HG02938 (cell line): Measurements from ENCODE around the gene METTL16.
"Not testable (repeated sequence)": the region's sequence is repeated elsewhere in the genome, so short reads cannot be mapped to it uniquely, and the experiment has no call there.

ENCODE experiments used
- ATAC-seq: cut with Tn5 transposase; IDR thresholded peaks from one replicate; pipeline ENCODE4 v1.9.1; 2021; ENCODE audit warnings: mild to moderate bottlenecking, moderate library complexity; ENCODE audit not compliant: unreplicated experiment

Gene METTL16

DNA sequence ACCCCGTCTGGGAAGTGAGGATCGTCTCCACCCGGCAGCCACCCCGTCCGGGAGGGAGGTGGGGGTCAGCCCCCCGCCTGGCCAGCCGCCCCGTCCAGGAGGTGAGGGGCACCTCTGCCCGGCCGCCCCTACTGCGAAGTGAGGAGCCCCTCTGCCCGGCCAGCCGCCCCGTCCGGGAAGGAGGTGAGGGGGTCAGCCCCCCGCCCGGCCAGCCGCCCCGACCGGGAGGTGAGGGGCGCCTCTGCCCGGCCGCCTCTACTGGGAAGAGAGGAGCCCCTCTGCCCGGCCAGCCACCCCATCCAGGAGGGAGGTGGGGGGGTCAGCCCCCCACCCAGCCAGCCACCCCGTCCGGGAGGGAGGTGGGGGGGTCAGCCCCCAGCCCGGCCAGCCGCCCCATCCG, 4.7 kb downstream of the METTL16 start:
- ATAC-seq, result not testable (repeated sequence)

DNA sequence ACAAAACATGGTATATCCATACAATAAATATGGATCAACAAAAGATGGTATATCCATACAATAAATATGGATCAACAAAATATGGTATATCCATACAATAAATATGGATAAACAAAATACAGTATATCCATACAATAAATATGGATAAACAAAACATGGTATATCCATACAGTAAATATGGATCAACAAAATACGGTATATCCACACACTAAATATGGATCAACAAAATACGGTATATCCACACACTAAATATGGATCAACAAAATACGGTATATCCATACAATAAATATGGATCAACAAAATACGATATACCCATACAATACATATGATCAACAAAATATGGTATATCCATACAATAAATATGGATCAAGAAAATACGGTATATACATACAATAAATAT, 8.1 kb downstream of the METTL16 start:
- no peak for ATAC-seq

DNA sequence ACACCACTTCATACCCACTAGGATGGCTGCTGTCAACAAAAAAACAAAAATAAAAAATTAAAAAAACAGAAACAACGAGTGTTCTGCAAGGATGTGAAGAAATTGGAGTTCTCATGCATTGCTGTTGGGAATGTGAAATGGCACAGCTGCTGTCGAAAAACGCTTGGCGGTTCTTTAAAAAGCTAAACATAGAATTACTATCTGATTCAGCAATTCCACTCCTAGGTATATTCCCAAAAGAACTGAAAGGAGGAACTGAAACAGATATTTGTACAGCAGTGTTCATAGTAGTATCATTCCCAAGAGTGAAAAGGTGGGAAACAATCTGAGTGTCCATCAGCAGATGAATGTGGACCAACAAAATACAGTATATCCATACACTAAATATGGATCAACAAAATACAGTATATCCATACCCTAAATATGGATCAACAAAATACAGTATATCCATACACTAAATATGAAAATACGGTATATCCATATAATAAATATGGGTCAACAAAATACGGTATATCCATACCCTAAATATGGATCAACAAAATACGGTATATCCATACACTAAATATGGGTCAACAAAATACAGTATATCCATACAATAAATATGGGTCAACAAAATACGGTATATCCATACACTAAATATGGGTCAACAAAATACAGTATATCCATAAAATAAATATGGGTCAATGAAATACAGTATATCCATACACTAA, 8.7 kb downstream of the METTL16 start:
- ATAC-seq, result no peak

DNA sequence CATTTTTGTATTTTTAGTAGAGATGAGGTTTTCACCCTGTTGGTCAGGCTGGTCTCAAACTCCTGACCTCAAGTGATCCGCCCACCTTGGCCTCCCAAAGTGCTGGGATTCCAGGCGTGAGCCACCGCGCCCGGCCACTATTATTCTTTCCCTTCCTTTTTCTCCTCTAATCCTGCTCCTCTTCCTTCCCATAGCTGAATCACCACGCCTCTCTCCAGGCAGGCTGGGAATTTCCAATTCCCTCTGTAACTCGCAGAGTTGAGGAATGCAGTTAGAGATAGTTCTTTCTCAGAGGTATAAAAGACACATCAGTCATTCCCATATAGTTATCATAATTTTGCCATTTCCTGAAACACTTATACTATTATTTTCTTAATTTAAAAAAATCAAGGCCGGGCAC, 11.2 kb downstream of the METTL16 start:
- ATAC-seq, result no peak

DNA sequence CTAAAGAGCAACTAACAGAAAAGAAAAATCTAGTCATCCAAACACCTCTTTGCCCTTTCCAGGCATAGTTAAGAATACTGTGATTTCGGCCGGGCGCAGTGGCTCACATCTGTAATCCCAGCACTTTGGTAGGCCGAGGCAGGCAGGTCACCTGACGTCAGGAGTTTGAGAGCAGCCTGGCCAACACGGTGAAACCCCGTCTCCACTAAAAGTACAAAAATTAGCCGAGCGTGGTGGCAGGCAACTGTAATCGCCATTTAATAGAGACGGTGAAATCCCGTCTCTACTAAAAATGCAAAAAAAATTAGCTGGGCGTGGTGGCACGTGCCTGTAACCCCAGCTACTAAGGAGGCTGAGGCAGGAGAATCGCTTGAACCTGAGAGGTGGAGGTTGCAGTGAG, 22.4 kb downstream of the METTL16 start:
- not testable (repeated sequence) for ATAC-seq

DNA sequence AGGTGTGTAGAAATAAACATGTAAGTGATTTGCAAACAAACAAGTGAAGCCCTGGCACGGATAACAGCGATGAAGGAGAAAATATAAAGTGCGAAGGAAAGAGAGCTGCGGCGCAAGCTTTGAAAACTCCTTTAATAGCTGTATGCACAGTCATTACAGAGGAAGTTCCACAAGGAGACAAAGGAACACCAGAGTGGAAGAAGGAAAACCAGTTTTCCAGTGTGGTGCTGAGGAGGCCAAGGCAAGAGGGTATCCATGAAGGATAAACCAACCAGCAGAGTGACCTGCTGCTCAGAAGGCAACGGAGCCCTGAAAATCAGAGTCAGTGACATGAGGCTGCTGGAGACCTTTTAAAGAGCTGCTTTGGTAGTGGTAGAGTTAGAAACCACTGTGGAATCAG, 24.4 kb downstream of the METTL16 start:
- ATAC-seq, result no peak

DNA sequence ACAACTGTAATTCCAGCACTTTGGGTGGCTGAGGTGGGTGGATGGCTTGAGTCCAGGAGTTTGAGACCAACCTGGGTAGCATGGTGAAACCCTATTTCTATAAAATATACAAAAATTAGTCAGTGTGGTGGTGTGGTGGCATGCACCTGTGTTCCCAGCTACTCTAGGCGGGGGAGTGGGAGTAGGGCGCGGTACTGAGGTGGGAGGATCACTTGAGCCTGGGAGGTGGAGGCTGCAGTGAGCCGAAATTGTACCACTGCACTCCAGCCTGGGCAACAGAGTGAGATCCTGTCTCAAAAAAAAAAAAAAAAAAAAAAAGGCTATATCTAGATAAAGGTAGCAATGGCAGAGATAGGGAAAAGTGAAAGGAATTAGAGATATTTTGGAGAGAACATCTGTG, 25.0 kb downstream of the METTL16 start:
- ATAC-seq, result not testable (repeated sequence)

DNA sequence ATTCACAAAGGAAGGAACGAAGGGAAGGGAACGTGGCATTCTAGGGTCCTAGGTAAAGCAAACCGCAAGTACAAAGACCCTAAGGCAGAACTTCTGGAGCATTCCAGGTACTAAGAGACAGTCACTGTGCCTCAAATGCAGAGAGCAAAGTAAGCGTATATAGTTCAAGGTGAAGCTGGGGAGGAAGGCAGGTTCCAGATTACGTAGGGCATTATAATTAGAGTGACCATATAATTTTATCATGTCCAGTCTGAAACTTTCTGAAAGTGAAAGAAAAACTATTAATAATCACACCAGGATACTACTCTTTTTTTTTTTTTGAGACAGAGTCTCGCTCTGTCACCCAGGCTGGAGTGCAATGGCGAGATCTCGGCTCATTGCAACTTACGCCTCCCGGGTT, 25.7 kb downstream of the METTL16 start:
- no peak for ATAC-seq

DNA sequence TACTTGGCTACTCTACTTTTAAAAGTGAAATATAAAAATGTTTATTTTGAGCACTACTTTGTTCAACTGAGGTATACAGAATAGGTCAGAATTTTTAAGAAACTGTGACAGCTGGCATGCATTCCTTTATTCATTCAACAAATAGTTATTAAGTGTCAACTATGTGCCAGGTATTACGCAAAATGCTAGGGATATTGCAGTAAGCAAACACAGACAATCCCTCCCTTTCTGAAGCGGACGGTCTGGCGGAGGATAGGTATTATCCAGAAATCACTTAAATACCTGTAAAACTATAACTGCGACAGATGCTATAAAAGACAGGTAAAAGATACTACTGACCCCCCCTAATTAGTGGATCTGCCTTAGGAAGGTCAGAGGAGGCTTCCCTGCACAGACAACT, 26.1 kb downstream of the METTL16 start:
- no peak for ATAC-seq

DNA sequence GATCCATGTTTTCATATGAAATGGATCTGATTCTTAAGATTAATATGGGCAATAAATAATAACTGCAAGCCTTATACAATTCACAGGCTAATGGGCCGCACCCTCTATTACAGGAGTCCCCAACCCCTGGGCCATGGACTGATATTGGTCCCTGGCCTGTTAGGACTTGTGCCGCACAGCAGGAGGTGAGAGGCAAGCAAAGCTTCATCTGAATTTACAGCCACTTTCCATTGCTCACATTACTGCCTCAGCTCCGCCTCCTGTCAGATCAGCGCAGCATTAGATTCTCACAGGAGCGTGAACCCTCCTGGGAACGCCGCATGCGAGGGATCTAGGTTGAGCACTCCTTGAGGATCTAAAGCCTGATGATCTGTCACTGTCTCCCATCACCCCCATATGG, 26.8 kb downstream of the METTL16 start:
- ATAC-seq, result no peak

DNA sequence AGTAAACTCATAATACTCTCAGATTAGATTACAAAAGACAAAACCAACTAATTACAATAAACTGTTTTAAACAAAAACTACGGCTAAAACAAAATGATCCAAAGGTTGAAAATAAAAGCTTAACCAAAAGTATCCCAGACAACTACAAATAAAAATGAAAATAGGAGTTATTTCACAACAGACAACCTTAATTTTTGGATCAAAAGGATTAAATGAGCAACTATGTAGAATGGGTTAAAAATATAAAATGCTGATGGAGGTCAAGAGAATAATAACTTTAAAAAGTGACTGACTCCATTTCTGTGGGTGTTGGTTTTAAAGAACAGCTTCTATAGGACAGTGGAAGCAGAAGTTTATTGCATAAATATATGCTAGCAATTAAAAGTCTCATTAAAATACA, 28.6 kb downstream of the METTL16 start:
- no peak for ATAC-seq

DNA sequence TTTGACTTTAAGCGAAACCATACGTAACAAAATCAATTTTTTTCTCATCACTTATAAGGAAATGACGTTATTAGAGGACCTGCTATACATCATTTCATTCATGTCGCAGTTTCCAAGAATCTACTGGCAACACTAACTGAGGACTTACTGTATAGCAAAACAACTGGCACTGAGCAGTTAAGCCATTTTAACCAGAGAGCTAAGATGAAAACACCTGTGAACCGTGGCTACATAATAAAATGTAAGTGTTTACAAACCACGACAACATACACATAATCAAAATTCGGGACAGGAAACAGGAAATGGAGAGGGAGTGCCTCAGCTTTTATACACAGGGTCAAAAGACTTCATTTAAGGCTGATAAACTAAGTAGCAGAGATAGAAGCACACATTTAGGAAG, 29.5 kb downstream of the METTL16 start:
- ATAC-seq, result no peak

DNA sequence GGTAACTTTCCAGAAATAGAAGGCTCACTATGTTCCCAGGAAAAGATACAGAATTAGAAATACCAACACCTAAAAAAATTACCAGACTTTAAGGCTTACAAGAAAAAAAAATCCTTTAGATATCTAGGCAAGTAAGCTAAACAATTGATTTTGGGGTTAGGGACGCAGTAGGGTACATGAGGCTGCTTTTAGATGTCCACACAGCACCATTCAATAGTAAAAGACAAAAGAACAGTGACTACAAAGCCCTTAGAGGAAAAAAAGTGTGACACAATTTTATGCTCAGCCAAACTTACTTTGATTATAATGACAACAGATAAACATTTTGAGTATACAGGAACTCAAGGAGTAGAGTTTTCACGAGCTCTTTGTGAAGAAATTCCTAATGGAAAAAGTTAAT, 29.9 kb downstream of the METTL16 start:
- ATAC-seq, result no peak

DNA sequence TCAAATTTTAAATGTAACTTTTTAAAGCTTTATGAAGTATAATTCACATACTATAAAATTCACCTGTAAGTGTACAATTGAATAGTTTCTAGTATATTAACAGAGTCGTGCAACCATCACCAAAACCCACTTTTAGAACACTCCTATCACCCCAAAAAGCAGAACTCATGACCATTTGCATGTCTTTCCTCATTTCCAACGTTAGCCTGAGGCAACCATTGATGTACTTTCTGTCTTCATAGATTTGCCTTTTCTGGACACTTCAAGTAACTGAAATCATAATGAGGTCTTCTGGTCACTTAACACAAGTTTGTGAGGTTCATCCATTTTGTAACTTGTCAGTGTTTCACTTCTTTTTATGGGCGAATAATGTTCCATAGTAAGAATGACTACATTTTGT, 33.2 kb downstream of the METTL16 start:
- no peak for ATAC-seq

DNA sequence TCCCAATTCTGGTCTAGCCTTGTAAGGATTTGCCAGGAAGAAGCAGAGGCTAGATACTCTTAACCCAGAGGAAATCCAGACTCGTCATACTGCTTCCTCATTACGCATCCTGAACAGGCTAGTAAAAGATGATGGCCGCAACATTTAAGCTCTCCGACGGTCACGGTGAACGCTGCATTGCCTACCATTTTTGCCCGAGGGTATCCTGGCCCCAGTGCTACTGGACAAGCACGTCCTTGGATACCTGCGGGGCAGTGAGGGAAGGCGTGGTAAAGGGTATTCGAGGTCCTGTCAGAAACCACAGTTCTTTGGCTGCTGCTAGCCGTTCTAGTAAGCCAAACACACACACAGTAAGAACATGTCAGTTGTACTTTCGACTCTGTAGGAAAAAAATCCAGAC, 36.6 kb downstream of the METTL16 start:
- ATAC-seq, result no peak

DNA sequence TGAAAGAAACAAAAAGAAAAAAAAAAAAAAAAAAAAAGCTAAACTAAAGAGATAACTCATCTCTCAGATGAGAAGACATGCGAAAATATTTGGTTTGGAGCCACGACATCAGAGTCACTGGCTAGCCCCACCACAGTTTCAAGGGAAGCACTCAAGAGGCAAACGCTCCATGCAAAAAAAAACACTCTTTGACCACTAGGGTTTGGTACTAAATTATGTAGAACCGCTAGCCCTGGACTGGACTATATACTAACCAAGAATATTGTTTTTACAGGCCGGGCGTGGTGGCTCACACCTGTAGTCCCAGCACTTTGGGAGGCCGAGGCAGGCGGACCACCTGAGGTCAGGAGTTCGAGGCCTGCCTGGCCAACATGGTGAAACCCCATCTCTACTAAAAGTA, 37.3 kb downstream of the METTL16 start:
- no peak for ATAC-seq

DNA sequence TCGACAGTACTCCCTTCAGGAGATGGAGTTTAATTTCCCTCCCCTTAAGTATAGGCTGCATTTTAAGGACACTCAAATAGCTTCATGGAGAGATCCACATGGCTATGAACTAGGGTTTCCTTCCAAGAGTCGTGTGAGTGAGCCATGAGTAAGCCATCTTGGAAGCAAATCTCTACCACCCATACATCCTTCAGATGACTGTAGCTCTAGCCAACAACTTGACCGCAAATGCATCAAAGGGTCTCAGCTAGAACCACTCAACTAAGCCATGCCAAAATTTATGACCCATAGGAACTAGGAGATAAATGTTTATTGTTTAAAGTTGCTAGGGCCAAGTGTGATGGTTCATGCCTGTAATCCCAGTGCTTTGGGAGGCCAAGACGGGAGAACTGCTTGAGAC, 43.4 kb downstream of the METTL16 start:
- ATAC-seq, result no peak

DNA sequence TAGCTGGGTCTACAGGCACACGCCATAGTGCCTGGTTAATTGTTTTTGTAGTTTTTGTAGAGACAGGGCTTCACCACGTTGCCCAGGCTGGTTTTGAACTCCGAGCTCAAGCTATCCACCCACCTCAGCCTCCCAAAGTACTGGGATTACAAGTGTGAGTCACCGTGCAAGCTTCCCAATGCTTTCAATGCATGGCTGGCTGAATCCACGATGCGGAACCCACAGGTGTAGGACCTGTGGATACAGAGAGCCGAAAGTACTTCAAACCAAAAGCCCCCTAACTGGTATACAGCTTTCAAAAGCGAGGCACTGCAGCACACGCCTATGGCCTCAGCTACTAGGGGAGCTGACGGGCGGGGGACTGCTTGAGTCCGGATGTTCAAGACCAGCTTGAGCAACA, 44.8 kb downstream of the METTL16 start:
- ATAC-seq, result no peak

DNA sequence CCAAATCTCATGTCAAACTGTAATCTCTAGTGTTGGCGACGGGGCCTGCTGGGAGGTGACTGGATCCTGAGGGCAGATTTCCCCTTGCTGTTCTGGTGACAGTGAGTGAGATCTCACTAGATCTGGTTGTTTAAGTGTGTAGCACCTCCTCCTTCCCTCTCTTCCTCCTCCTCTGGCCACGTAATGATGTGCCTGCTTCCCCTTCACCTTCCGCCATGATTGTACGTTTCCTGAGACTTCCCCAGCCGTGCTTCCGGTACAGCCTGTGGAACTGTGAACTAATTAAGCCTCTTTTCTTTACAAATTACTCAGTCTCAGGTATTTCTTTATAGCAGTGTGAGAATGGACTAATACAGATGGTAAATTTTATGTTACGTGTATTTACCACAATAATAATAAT, 49.2 kb downstream of the METTL16 start:
- ATAC-seq, result no peak

DNA sequence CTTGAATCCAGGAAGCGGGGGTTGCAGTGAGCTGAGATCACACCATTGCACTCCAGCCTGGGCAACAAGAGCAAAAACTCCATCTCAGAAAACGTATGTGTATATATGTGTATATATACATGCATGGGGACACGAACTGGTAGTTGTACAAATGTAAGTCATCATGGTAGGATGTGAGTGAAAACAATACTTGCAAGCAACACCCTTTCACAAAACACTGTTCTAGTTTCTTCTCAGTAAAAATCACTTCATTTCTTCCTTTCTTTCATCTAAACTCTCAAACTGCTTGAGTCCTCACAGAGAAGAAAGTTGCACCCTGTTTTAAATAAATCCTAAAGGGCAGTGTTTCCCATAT, 51.8 kb downstream of the METTL16 start:
- ATAC-seq, result no peak

DNA sequence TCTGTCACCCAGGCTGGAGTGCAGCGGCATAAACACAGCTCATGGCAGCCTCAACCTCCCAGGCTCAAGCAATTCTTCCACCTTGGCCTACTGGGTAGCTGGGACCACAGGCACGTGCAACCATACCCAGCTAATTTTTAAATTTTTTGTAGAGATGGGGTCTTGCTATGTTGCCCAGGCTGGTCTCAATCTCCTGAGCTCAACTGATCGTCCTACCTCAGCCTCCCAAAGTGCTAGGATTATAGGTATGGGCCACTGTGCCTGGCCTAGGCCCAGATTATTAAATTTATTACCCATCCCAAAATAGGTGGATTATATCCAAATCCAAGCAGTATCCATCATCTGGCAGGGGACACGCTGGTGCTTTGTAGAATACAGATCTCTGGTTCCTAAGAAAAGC, 53.8 kb downstream of the METTL16 start:
- no peak for ATAC-seq

DNA sequence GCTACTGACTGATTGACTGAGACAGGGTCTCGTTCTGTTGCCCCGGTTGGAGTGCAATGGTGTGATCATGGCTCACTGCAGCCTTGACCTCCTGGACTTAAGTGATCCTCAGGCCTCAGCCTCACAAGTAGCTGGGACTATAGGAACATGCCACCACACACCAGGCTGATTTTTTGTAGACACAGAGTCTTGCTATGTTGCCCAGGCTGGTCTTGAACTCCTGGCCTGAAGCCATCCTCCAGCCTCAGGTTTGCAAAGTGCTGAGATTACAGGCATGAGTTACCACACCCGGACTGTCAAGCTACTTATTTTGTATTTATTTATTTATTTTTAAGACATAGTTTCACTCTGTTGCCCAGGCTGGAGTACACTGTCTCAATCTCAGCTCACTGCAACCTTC, 55.2 kb downstream of the METTL16 start:
- no peak for ATAC-seq

DNA sequence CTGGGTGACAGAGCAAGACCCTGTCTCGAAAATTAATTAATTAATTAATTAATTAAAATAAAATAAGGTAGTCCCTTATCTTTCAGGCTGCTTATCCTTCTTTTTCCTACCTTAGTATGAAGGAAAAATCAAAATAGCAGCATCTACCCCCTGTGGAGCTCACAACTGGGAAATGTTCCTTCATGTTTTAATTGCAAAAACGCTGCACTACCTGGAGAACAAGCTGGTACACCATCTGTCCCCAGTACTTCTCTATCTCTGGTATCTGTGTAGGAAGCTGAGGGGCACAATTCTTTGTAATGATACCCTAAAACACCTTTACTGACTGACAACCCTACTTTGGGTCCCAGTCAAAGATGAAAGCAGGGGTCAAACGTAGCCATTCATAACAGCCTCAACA, 55.7 kb downstream of the METTL16 start:
- ATAC-seq, result no peak

DNA sequence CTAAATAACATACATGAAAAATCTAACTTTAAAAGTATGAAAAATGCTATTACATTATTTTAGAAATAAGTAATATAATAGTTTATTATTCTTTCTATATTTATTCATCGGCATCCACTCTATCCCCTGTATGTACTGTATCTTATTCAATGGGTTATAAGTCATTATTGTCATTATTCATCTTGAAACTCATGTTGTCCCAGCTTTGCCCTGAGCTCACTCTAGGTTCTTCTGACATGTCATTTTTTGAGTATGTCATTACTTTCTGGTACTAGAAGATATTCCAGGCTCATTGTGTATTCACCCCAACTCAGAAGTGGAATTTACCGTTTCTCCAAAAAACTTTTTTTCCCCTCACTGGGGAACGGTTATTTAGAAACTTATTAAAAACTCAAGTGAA, 57.8 kb downstream of the METTL16 start:
- no peak for ATAC-seq
